ENCODE results near the gene HTT-AS. TPM values are rescaled to one million over a fixed set of nuclear protein-coding genes. Genes with fewer than 3 reads are reported as not detected.

Gene HTT-AS
- total and polyA plus RNA-seq, 12 donors: not detected

- H3K4me1 ChIP-seq (replicated peaks in 1 of 2): peaks cover 0 to 12% of the 10 kb centered on the region in 2 donors
- intact Hi-C loops (cut with DNase I): no loop called here
- WGBS, 4 donors: 84 to 88% (median 85%) methylated on average over 8 of the region's 8 CpGs
- no peaks in the 10 kb centered on the region for H3K9me3 ChIP-seq (replicated peaks in 1 of 3)
- H3K36me3 ChIP-seq (replicated peaks in 1 of 2): no peaks in the 10 kb centered on the region
- DNase-seq: no peak
- H3K27ac ChIP-seq: no peak overlapping the region
- H3K27me3 ChIP-seq: no peaks in the 10 kb centered on the region
- no peak overlapping the region for H3K4me3 ChIP-seq
- TF ChIP-seq POLR2A (IDR thresholded peaks at IDR 0.05) (no peak), CTCF (IDR thresholded peaks at IDR 0.05) (no peak)
Observed at GRCh38 chr4:3013839-3014350, 60.4 kb downstream of the HTT-AS start.

Small RNA genes lying within 50 kb of the gene (small RNA-seq; reads per million reads assigned to genes)
- gene RF02134 (0 reads per million in 2 donors), gene RF02135 (0 reads per million in 2 donors), gene RNU6-204P (0 reads per million in 2 donors)

Other genes with a start within 250 kb of the HTT-AS start
- 100 to 1,000 TPM; 143 to 290 (median 225) TPM for gene ADD1, start 230.7 kb downstream of the HTT-AS start, total RNA-seq
- gene ADD1, start 230.7 kb downstream of the HTT-AS start, polyA plus RNA-seq: 100 to 1,000 TPM; 134 to 468 (median 338) TPM
- 10 to 100 TPM; 16.4 to 56.5 (median 25.5) TPM for gene NOP14, start 111.1 kb downstream of the HTT-AS start, total RNA-seq
- 10 to 100 TPM; 20.9 to 41.6 (median 25.5) TPM for gene NOP14, start 111.1 kb downstream of the HTT-AS start, polyA plus RNA-seq
- 10 to 100 TPM in 1 of 9 donors, 1 to 10 TPM in 8; 4.7 to 29.2 (median 7.7) TPM for gene GRK4, start 111.0 kb downstream of the HTT-AS start, total RNA-seq
- gene GRK4, start 111.0 kb downstream of the HTT-AS start, polyA plus RNA-seq: 10 to 100 TPM in 2 of 3 donors, 1 to 10 TPM in 1; 8.1 to 20.1 (median 10.2) TPM
- 10 to 100 TPM; 38.4 to 77.1 (median 54.4) TPM for gene HTT, start 143 bp upstream of the HTT-AS start, total RNA-seq
- gene HTT, start 143 bp upstream of the HTT-AS start, polyA plus RNA-seq: 10 to 100 TPM; 16.1 to 34.0 (median 33.1) TPM
- gene MSANTD1, start 174.6 kb upstream of the HTT-AS start, total RNA-seq: 1 to 10 TPM in 1 of 9 donors, under 1 TPM in 7, not detected in 1; 0.28 to 3.0 (median 0.43) TPM
- gene MSANTD1, start 174.6 kb upstream of the HTT-AS start, polyA plus RNA-seq: 1 to 10 TPM in 1 of 3 donors, under 1 TPM in 2; 0.05 to 1.1 (median 0.24) TPM
- 10 to 100 TPM; 15.5 to 35.2 (median 18.6) TPM for gene RGS12, start 218.5 kb upstream of the HTT-AS start, total RNA-seq
- 10 to 100 TPM in 2 of 3 donors, 1 to 10 TPM in 1; 8.2 to 73.9 (median 33.8) TPM for gene RGS12, start 218.5 kb upstream of the HTT-AS start, polyA plus RNA-seq